K562 (cell line): Measurements from ENCODE around the gene CATSPER1. TPM values are rescaled to one million over a fixed set of nuclear protein-coding genes. Genes with fewer than 3 reads are reported as not detected.

Experiments used
- ATAC-seq: fragments of 200-7000 bp; cut with Tn5 transposase; 3 replicates; pipeline ENCODE4 v1.9.1; 2020; ENCODE audit warnings: moderate library complexity
- BruUV-seq: library from RNA; stranded (reverse); fragments of 400-500 nt; replicated peaks from 2 replicates; lab custom pipeline; 2021; lab: Mats Ljungman, UMichigan
- CTCF ChIA-PET: fragments of 300-600 bp; formaldehyde crosslinking; extraction: SDS; loops from one replicate; lab custom pipeline; 2021; ENCODE audit warnings: low intra/inter-chr PET ratio; lab: Yijun Ruan, JAX
- POLR2A ChIA-PET: fragments of 300-600, 350-650 bp; sonication (Branson Sonifier 250); formaldehyde crosslinking; extraction: SDS; loops from one replicate; lab custom pipeline; 2021; ENCODE audit warnings: antibody characterized with exemption, inconsistent platforms; lab: Yijun Ruan, JAX
- DNase-seq, 4 experiments: peaks; one replicate each; pipeline versions ENCODE4 v3.0.0 to v3.0.0-alpha.2; 2011 to 2018; ENCODE audit warnings: low spot score in 3 of 4, mixed read lengths in 3 of 4; ENCODE audit errors: extremely low read depth in 1 of 4
- FAIRE-seq: peaks from 2 replicates; lab custom pipeline; 2011; peaks lifted over from hg19 to GRCh38; lab: Jason Lieb, UNC
- H2AFZ ChIP-seq: 2 replicates; pipeline ENCODE4 v1.6.0; 2011; ENCODE audit warnings: low read depth, low read length, control low read depth, inconsistent platforms
- H3K27ac ChIP-seq: fragments of 200-600 bp; 3 replicates; pipeline ENCODE4 v1.8.0; 2011; ENCODE audit warnings: low read depth, mild to moderate bottlenecking, control low read depth, inconsistent platforms, low read length, moderate library complexity, mixed read lengths; ENCODE audit errors: extremely low read depth
- H3K27me3 ChIP-seq, 2 experiments: fragments of 300-600 bp in 1 of 2; 2 replicates in 1 of 2; 3 replicates in 1 of 2; pipeline versions ENCODE4 v1.6.0 to v1.8.0; 2011; ENCODE audit warnings: inconsistent platforms in 2 of 2, low read length in 2 of 2, mild to moderate bottlenecking in 1 of 2, mixed read lengths in 1 of 2, moderate library complexity in 1 of 2; ENCODE audit not compliant: control insufficient read depth in 2 of 2, insufficient read depth in 2 of 2
- H3K36me3 ChIP-seq: fragments of 300-600 bp; 3 replicates; pipeline ENCODE4 v1.8.0; 2011; ENCODE audit warnings: mild to moderate bottlenecking, low read length, inconsistent platforms; ENCODE audit not compliant: control insufficient read depth, insufficient read depth
- H3K4me1 ChIP-seq, 2 experiments: fragments of 200-600 bp in 1 of 2; replicated peaks in 1 of 2; 2 replicates in 1 of 2; 3 replicates in 1 of 2; pipeline versions ENCODE4 v1.5.1 to v1.8.0; 2011; ENCODE audit warnings: inconsistent platforms in 2 of 2, low read length in 2 of 2, mild to moderate bottlenecking in 1 of 2, mixed read lengths in 1 of 2, moderate library complexity in 1 of 2; ENCODE audit not compliant: control insufficient read depth in 2 of 2, insufficient read depth in 2 of 2
- H3K4me2 ChIP-seq: 2 replicates; pipeline ENCODE4 v1.6.1; 2011; ENCODE audit warnings: low read length, control low read depth, inconsistent platforms, mixed read lengths; ENCODE audit not compliant: insufficient read depth
- H3K4me3 ChIP-seq: fragments of 200-600 bp; sonication (generic), shearing (Covaris generic); 2 replicates; pipeline ENCODE4 v1.5.1; 2016; ENCODE audit warnings: control low read depth, inconsistent platforms
- H3K79me2 ChIP-seq: fragments of 200-600 bp; 3 replicates; pipeline ENCODE4 v1.8.0; 2011; ENCODE audit warnings: low read length, inconsistent platforms; ENCODE audit not compliant: control insufficient read depth, insufficient read depth
- H3K9ac ChIP-seq, 2 experiments: 2 replicates each; pipeline versions ENCODE4 v1.6.0 to v1.6.1; 2011; ENCODE audit warnings: low read depth in 2 of 2, low read length in 2 of 2, control low read depth in 1 of 2, inconsistent platforms in 1 of 2, mild to moderate bottlenecking in 1 of 2, mixed read lengths in 1 of 2; ENCODE audit not compliant: insufficient read depth in 1 of 2
- H3K9me1 ChIP-seq: one replicate; pipeline ENCODE4 v1.6.0; 2011; ENCODE audit warnings: inconsistent platforms, mild to moderate bottlenecking, low read length, moderate library complexity; ENCODE audit not compliant: control insufficient read depth, insufficient read depth
- H3K9me3 ChIP-seq: replicated peaks from 2 replicates; pipeline ENCODE4 v1.5.1; 2011; ENCODE audit warnings: low read depth, low read length, inconsistent platforms; ENCODE audit not compliant: control insufficient read depth, insufficient read depth
- H4K20me1 ChIP-seq: replicated peaks from 2 replicates; pipeline ENCODE4 v1.6.1; 2011; ENCODE audit warnings: low read length, inconsistent platforms, mixed read lengths; ENCODE audit not compliant: control insufficient read depth, insufficient read depth
- NR2C1 ChIP-seq, 2 experiments: fragments of 450-650 bp; IDR thresholded peaks; 2 replicates each; pipeline ENCODE4 v1.6.1; 2017; ENCODE audit warnings: mild to moderate bottlenecking in 2 of 2, antibody characterized with exemption in 1 of 2, inconsistent platforms in 1 of 2, missing compliant biosample characterization in 1 of 2, missing genetic modification characterization in 1 of 2
- NR2C2 ChIP-seq, 2 experiments: fragments of 200-800 bp in 1 of 2; sonication (Bioruptor generic) in 1 of 2; sonication (generic) in 1 of 2; formaldehyde crosslinking in 1 of 2; IDR thresholded peaks; 2 replicates each; pipeline versions ENCODE4 v1.6.1 to v1.8.0; 2016 to 2022; ENCODE audit warnings: mild to moderate bottlenecking in 1 of 2, missing compliant biosample characterization in 1 of 2, missing genetic modification characterization in 1 of 2, missing genetic modification reagents in 1 of 2
- PHF20 ChIP-seq: fragments of 450-650 bp; IDR thresholded peaks from 2 replicates; pipeline ENCODE4 v1.6.1; 2018; ENCODE audit not compliant: partially characterized antibody
- ZNF75A ChIP-seq: fragments of 450-650 bp; formaldehyde crosslinking; IDR thresholded peaks from 2 replicates; pipeline ENCODE4 v1.4.0; 2020; ENCODE audit warnings: mild to moderate bottlenecking
- WGBS: fragments of 100-300 bp; shearing (Covaris generic); methylation state at CpG from one replicate; pipeline ENCODE4 v1.1.6; 2016; ENCODE audit warnings: low coverage, mixed read lengths; ENCODE audit not compliant: insufficient coverage; ENCODE audit errors: missing lambda C conversion rate; 5-methylcytosine and 5-hydroxymethylcytosine counted together
- in situ Hi-C: fragments of 300-500 bp; cut with MboI; formaldehyde crosslinking; loops from 4 replicates; pipeline ENCODE4 v1.15.0; 2018; ENCODE audit warnings: inconsistent platforms, mixed read lengths
- intact Hi-C: fragments of 100-400 bp; cut with micrococcal nuclease; formaldehyde crosslinking; loops from 2 replicates; pipeline ENCODE4 v1.14.2; 2022
- polyA plus RNA-seq, 8 experiments: library from polyadenylated mRNA; depleted of rRNA in 4 of 8; stranded (reverse) in 5 of 8; unstranded in 3 of 8; fragments of >200 nt; fragmentation: Nextera tagmentation in 2 of 8; fragmentation: Illumina TruSeq in 1 of 8; extraction: Ambion mirVana in 2 of 8; extraction: Trizol in 1 of 8; gene quantifications; 2 replicates each; pipeline versions ENCODE4 v1.2.1 to v1.2.3, GENCODE V29; 2011 to 2014; ENCODE audit warnings: inconsistent platforms in 1 of 8, missing spikeins in 1 of 8
- total RNA-seq, 7 experiments: library from RNA; depleted of rRNA in 6 of 7; stranded (reverse); fragments of >200 nt in 6 of 7; fragmentation: Illumina TruSeq in 2 of 7; extraction: Trizol in 2 of 7; gene quantifications; 2 replicates each; pipeline versions ENCODE4 v1.2.1 to v1.2.3, GENCODE V29; 2011 to 2021; ENCODE audit warnings: low replicate concordance in 1 of 7

CATSPER1 gene
- total and polyA plus RNA-seq, 9 of the 15 experiments (the other 6 are each of a cell fraction or from before 2014, with no cell fraction given): 0.21 to 3.3 (median 0.76) TPM

DNA sequence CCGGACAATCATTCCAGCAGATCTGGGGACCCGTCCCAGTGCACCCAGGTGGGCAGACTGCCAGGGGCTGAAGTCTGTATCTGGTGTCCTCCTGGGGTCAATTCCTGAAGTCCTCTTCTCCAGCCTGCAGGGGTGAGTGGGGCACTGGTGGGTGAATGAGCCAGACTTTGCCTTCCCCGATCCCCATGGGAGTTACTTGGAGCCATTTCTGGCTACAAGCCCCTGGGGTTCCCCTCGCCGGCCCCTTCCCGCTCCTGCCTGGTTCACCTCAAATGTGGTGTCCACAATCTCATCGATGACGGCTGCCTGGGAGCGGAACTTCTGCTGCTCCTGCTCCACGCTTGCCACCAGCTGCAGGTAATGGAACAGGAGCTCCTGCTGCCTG lies 9.5 kb downstream of the CATSPER1 start:
- H4K20me1 ChIP-seq: no peaks in the 10 kb centered on the region
- no peaks in the 10 kb centered on the region for H3K9me3 ChIP-seq
- no peak overlapping the region for H3K4me2 ChIP-seq
- ChIA-PET POLR2A (interaction anchor here (0.8 to 1.5 kb wide), 2 partner anchors 10 to 126 kb away, joined by 3 to 8 read pairs; partner anchors contain the start of gene CCDC85B), CTCF (no interaction called here)
- 72% methylated on average over 10 of the region's 10 CpGs for WGBS
- H3K4me3 ChIP-seq: no peak overlapping the region
- intact Hi-C loops: no loop called here
- H3K27me3 ChIP-seq: no peaks in the 10 kb centered on the region
- no peak for FAIRE-seq
- H3K27ac ChIP-seq: no peak overlapping the region
- H3K79me2 ChIP-seq: no peaks in the 10 kb centered on the region
- no peak for TF ChIP-seq ZNF75A (CRISPR knock-in tag)
- no peak for DNase-seq
- BruUV-seq: no TSS peak
- H2AFZ ChIP-seq: no peak overlapping the region
- in situ Hi-C loops: no loop called here
- peaks cover 32 to 78% of the 10 kb centered on the region in 2 experiments for H3K4me1 ChIP-seq
- peaks cover 5% of the 10 kb centered on the region for H3K9me1 ChIP-seq
- no peak for ATAC-seq
- peak overlapping the region in 1 of 2 experiments; percentile 37; a peak in 2 of 4 replicates for H3K9ac ChIP-seq
- no peaks in the 10 kb centered on the region for H3K36me3 ChIP-seq

DNA sequence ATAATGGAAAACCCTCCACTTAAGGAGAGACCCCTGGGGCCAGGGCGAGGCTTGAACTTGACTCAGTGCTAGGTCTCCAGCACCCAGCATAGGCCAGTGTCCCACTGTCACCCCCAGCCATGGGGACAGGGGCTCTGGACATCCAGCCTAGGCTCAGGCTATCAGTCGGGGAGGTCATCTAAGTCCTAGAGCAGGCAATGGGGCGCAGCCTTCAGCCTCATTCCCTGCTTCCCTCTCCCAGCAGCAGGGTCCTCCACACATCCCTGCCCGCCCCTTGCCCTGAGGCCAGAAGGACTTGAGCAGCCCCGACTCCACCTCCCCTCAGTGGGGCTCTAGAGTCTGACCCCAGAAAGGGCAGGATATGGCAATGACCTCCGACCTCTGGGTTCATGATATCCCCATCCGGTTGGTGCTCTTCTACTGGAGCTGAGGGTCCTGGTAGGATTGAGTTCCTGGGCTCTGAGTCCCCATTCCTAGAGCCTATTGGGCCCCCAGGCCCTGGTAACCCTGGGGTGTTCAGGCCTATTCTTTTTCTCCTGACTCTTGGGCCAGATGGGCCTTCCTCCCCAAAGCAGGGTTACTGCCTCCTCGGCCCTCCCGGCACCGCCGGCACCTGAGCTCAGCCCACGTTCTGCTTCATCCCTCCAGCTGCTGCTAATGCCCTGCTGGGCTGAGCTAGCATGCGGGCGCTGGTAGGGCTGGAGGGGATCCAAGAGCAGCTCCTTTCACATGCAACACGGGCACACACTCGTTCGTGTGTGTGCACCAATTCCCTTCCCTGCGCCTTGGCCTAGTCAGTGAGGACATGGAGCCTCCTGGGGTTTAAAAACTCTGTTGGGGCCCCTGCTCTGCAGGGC lies 10.1 kb downstream of the CATSPER1 start:
- Histone ChIP-seq H3K27ac (no peak overlapping the region), H3K9ac (peak overlapping the region in 1 of 2 experiments; percentile 61; a peak in 2 of 4 replicates), H2AFZ (no peak overlapping the region), H4K20me1 (no peaks in the 10 kb centered on the region), H3K27me3 (no peaks in the 10 kb centered on the region), H3K4me3 (no peak overlapping the region), H3K4me2 (no peak overlapping the region), H3K36me3 (no peaks in the 10 kb centered on the region), H3K9me3 (no peaks in the 10 kb centered on the region), H3K4me1 (peaks cover 29 to 75% of the 10 kb centered on the region in 2 experiments), H3K79me2 (no peaks in the 10 kb centered on the region), H3K9me1 (peaks cover 5% of the 10 kb centered on the region)
- intact Hi-C loops: no loop called here
- in situ Hi-C loops: no loop called here
- CTCF ChIA-PET: no interaction called here
- DNase-seq: no peak
- TF ChIP-seq NR2C1 (IDR thresholded peaks at IDR 0.05) (peak; percentile 55; the same call in 1 of the 2 replicates), NR2C1 (tag; IDR thresholded peaks at IDR 0.05) (peak; percentile 63), NR2C2 (CRISPR knock-in tag; IDR thresholded peaks at IDR 0.05) (no peak), NR2C2 (tag; IDR thresholded peaks at IDR 0.05) (peak; percentile 29; the same call in 1 of the 2 replicates), PHF20 (no peak)
- POLR2A ChIA-PET: no interaction called here
- ATAC-seq: no peak
- FAIRE-seq: no peak
- WGBS: 69% methylated on average over 18 of the region's 18 CpGs
- BruUV-seq: no TSS peak
